Measurements from ENCODE around the gene TTC39C. TPM values are rescaled to one million over a fixed set of nuclear protein-coding genes. Genes with fewer than 3 reads are reported as not detected.

The TTC39C gene
- total RNA-seq, 2 experiments from 2014 or later = 48.9 to 49.0 TPM

- Mint-ChIP-seq H3K27ac (peak overlapping the region; percentile 81), H3K27me3 (no peaks in the 10 kb centered on the region), H3K4me3 (no peak overlapping the region), H3K9me3 (no peaks in the 10 kb centered on the region), H3K36me3 (peaks cover 4% of the 10 kb centered on the region), H3K4me1 (ENCODE audit: low read depth) (peaks cover 65% of the 10 kb centered on the region)
- no peak for DNase-seq
- ChIA-PET POLR2A (interaction anchor here (1.3 kb wide), 1 partner anchor 39 kb away, joined by 3 read pairs; no protein-coding TSS in a partner anchor), CTCF (interaction anchor here (0.7 to 1.1 kb wide), 3 partner anchors 31 to 65 kb away, joined by 3 read pairs; no protein-coding TSS in a partner anchor)
- intact Hi-C loops (cut with micrococcal nuclease) = loop anchor here (1.0 to 5.0 kb wide), 2 partner anchors 9 to 183 kb away; no protein-coding TSS in a partner anchor
These were observed 3.9 kb upstream of the TTC39C start for GRCh38 chr18:24010673-24011072.

- H3K27ac Mint-ChIP-seq = peak overlapping the region; percentile 81
- CTCF ChIA-PET = interaction anchor here (1.1 kb wide), 1 partner anchor 30 kb away, joined by 3 read pairs; no protein-coding TSS in a partner anchor
- DNase-seq = no peak
These were observed 3.2 kb upstream of the TTC39C start for GRCh38 chr18:24011123-24011917.

GRCh38 chr18:24013051-24013450 is 1.5 kb upstream of the TTC39C start:
- ChIA-PET POLR2A (interaction anchor here (0.6 kb wide), 1 partner anchor 42 kb away, joined by 3 read pairs; no protein-coding TSS in a partner anchor), CTCF (interaction anchor here (0.7 kb wide), 1 partner anchor 107 kb away, joined by 3 read pairs; no protein-coding TSS in a partner anchor)
- no peak for DNase-seq
- peaks cover 71% of the 10 kb centered on the region for H3K4me1 Mint-ChIP-seq (ENCODE audit: low read depth)
- no peaks in the 10 kb centered on the region for H3K9me3 Mint-ChIP-seq
- intact Hi-C loops (cut with micrococcal nuclease) = loop anchor here (5.0 kb wide), 1 partner anchor 186 kb away; no protein-coding TSS in a partner anchor
- H3K36me3 Mint-ChIP-seq = peaks cover 8% of the 10 kb centered on the region
- no peaks in the 10 kb centered on the region for H3K27me3 Mint-ChIP-seq
- peak overlapping the region; percentile 26 for H3K4me3 Mint-ChIP-seq
- H3K27ac Mint-ChIP-seq = peak overlapping the region; percentile 81

More at GRCh38 chr18:24011123-24011917, 3.2 kb upstream of the TTC39C start:
- Mint-ChIP-seq H3K9me3 (no peaks in the 10 kb centered on the region), H3K4me3 (peak overlapping the region; percentile 66), H3K27me3 (no peaks in the 10 kb centered on the region), H3K36me3 (peaks cover 6% of the 10 kb centered on the region), H3K4me1 (ENCODE audit: low read depth) (peaks cover 64% of the 10 kb centered on the region)
- POLR2A ChIA-PET = interaction anchor here (0.7 to 1.3 kb wide), 2 partner anchors 39 to 44 kb away, joined by 3 read pairs; no protein-coding TSS in a partner anchor
- intact Hi-C loops (cut with micrococcal nuclease) = loop anchor here (1.0 to 5.0 kb wide), 2 partner anchors 8 to 184 kb away; no protein-coding TSS in a partner anchor

GRCh38 chr18:24014986-24015638 is 558 bp downstream of the TTC39C start:
- Mint-ChIP-seq H3K4me1 (ENCODE audit: low read depth) (peaks cover 71% of the 10 kb centered on the region), H3K27ac (peak overlapping the region; percentile 89), H3K4me3 (peak overlapping the region; percentile 89)

GRCh38 chr18:24015639-24016631 is 1.4 kb downstream of the TTC39C start:
- H3K4me3 Mint-ChIP-seq = peak overlapping the region; percentile 89
- H3K9me3 Mint-ChIP-seq = no peaks in the 10 kb centered on the region
- H3K27ac Mint-ChIP-seq = peak overlapping the region; percentile 89
- peaks cover 72% of the 10 kb centered on the region for H3K4me1 Mint-ChIP-seq (ENCODE audit: low read depth)
- H3K36me3 Mint-ChIP-seq = peaks cover 14% of the 10 kb centered on the region
- DNase-seq = no peak
- ChIA-PET CTCF (interaction anchor here (1.0 to 1.8 kb wide), 7 partner anchors 11 to 98 kb away, joined by 3 to 5 read pairs (median 4); no protein-coding TSS in a partner anchor), POLR2A (interaction anchor here (0.6 to 1.8 kb wide), 5 partner anchors 16 to 65 kb away, joined by 3 to 8 read pairs (median 4); no protein-coding TSS in a partner anchor)
- intact Hi-C loops (cut with micrococcal nuclease) = loop anchor here (5.0 kb wide), 4 partner anchors 121 to 514 kb away; partner anchors contain the start of genes CABYR, NPC1 and RMC1
- no peaks in the 10 kb centered on the region for H3K27me3 Mint-ChIP-seq

More at GRCh38 chr18:24014986-24015638, 558 bp downstream of the TTC39C start:
- Mint-ChIP-seq H3K27me3 (no peaks in the 10 kb centered on the region), H3K36me3 (peaks cover 11% of the 10 kb centered on the region), H3K9me3 (no peaks in the 10 kb centered on the region)
- ChIA-PET CTCF (interaction anchor here (0.9 to 1.8 kb wide), 7 partner anchors 12 to 97 kb away, joined by 3 to 5 read pairs (median 4); no protein-coding TSS in a partner anchor), POLR2A (interaction anchor here (0.7 to 1.8 kb wide), 5 partner anchors 9 to 61 kb away, joined by 3 to 8 read pairs (median 4); no protein-coding TSS in a partner anchor)
- intact Hi-C loops (cut with micrococcal nuclease) = loop anchor here (5.0 kb wide), 5 partner anchors 122 to 513 kb away; partner anchors contain the start of genes CABYR, NPC1 and RMC1
- DNase-seq = peak; percentile 70

GRCh38 chr18:24016643-24017042 is 2.1 kb downstream of the TTC39C start:
- Mint-ChIP-seq H3K27ac (peak overlapping the region; percentile 89), H3K4me3 (peak overlapping the region; percentile 89), H3K36me3 (peaks cover 15% of the 10 kb centered on the region), H3K4me1 (ENCODE audit: low read depth) (peaks cover 72% of the 10 kb centered on the region), H3K27me3 (no peaks in the 10 kb centered on the region), H3K9me3 (no peaks in the 10 kb centered on the region)
- POLR2A ChIA-PET = interaction anchor here (0.6 kb wide), 1 partner anchor 64 kb away, joined by 3 read pairs; no protein-coding TSS in a partner anchor
- CTCF ChIA-PET = interaction anchor here (0.6 to 1.2 kb wide), 2 partner anchors 25 to 26 kb away, joined by 3 to 4 read pairs; no protein-coding TSS in a partner anchor
- intact Hi-C loops (cut with micrococcal nuclease) = loop anchor here (5.0 kb wide), 4 partner anchors 121 to 514 kb away; partner anchors contain the start of genes CABYR, NPC1 and RMC1
- DNase-seq = no peak

GRCh38 chr18:24018299-24018886 is 3.8 kb downstream of the TTC39C start:
- DNase-seq = peak; percentile 65
- Mint-ChIP-seq H3K4me3 (peak overlapping the region; percentile 66), H3K4me1 (ENCODE audit: low read depth) (peaks cover 74% of the 10 kb centered on the region), H3K36me3 (peaks cover 27% of the 10 kb centered on the region), H3K27ac (peak overlapping the region; percentile 89), H3K27me3 (no peaks in the 10 kb centered on the region), H3K9me3 (no peaks in the 10 kb centered on the region)
- ChIA-PET CTCF (no interaction called here), POLR2A (interaction anchor here (1.0 kb wide), 1 partner anchor 37 kb away, joined by 4 read pairs; no protein-coding TSS in a partner anchor)
- intact Hi-C loops (cut with micrococcal nuclease) = loop anchor here (1.0 to 5.0 kb wide), 7 partner anchors 14 to 516 kb away; partner anchors contain the start of genes CABYR, NPC1 and RMC1

- intact Hi-C loops (cut with micrococcal nuclease) = loop anchor here (1.0 to 5.0 kb wide), 11 partner anchors 8 to 517 kb away; partner anchors contain the start of genes CABYR, NPC1 and RMC1
- POLR2A ChIA-PET = interaction anchor here (1.0 to 1.2 kb wide), 2 partner anchors 33 to 35 kb away, joined by 3 to 4 read pairs; no protein-coding TSS in a partner anchor
- Mint-ChIP-seq H3K4me1 (ENCODE audit: low read depth) (peaks cover 85% of the 10 kb centered on the region), H3K36me3 (peaks cover 31% of the 10 kb centered on the region), H3K27me3 (no peaks in the 10 kb centered on the region), H3K27ac (peak overlapping the region; percentile 89), H3K9me3 (no peaks in the 10 kb centered on the region), H3K4me3 (peak overlapping the region; percentile 75)
- CTCF ChIA-PET = no interaction called here
- peak; percentile 78 for DNase-seq
These were observed 5.2 kb downstream of the TTC39C start for GRCh38 chr18:24019641-24020331.

GRCh38 chr18:24021505-24021904 is 7.0 kb downstream of the TTC39C start:
- peak overlapping the region; percentile 38 for H3K4me3 Mint-ChIP-seq
- DNase-seq = no peak
- H3K27ac Mint-ChIP-seq = peak overlapping the region; percentile 89
- intact Hi-C loops (cut with micrococcal nuclease) = no loop called here
- ChIA-PET POLR2A (interaction anchor here (0.7 to 1.4 kb wide), 3 partner anchors 30 to 55 kb away, joined by 3 to 6 read pairs (median 3); no protein-coding TSS in a partner anchor), CTCF (interaction anchor here (0.6 to 0.9 kb wide), 2 partner anchors 24 to 436 kb away, joined by 3 read pairs; no protein-coding TSS in a partner anchor)
- peaks cover 30% of the 10 kb centered on the region for H3K36me3 Mint-ChIP-seq
- no peaks in the 10 kb centered on the region for H3K27me3 Mint-ChIP-seq
- peaks cover 98% of the 10 kb centered on the region for H3K4me1 Mint-ChIP-seq (ENCODE audit: low read depth)
- H3K9me3 Mint-ChIP-seq = no peaks in the 10 kb centered on the region

All from activated CD4-positive, alpha-beta memory T cell treated with anti-CD3 and anti-CD28 coated beads for 36 hours (primary cell).